ENCODE measurements around the gene FRMD6.

Gene FRMD6

GRCh38 chr14:51651388-51652167, at the start of gene FRMD6:
FRMD6 (plus strand) TSS chr14:51651910; CDS start chr14:51689837, 37,927 bp downstream.
- H3K4me3 ChIP-seq (ENCODE audit: low read length): peak within 1 kb of the TSS; percentile 68
- DNase-seq (ENCODE audit: low read depth): peak; percentile 90
- peak; percentile 36 for TF ChIP-seq CTCF (IDR thresholded peaks at IDR 0.05; ENCODE audit: insufficient read depth, low read depth, low read length, missing control alignments)

- no peak for DNase-seq (ENCODE audit: low read depth)
- H3K4me3 ChIP-seq (ENCODE audit: low read length): no peak overlapping the region
- no peak for TF ChIP-seq CTCF (IDR thresholded peaks at IDR 0.05; ENCODE audit: insufficient read depth, low read depth, low read length, missing control alignments)
These were observed 49.4 kb upstream of the FRMD6 start for GRCh38 chr14:51602310-51602709.

- peak; percentile 38 for DNase-seq (ENCODE audit: low read depth)
- no peak overlapping the region for H3K4me3 ChIP-seq (ENCODE audit: low read length)
- no peak for TF ChIP-seq CTCF (IDR thresholded peaks at IDR 0.05; ENCODE audit: insufficient read depth, low read depth, low read length, missing control alignments)
These were observed 48.2 kb upstream of the FRMD6 start for GRCh38 chr14:51603495-51603894.

GRCh38 chr14:51604073-51604472, 47.6 kb upstream of the FRMD6 start:
- H3K4me3 ChIP-seq (ENCODE audit: low read length): no peak overlapping the region
- no peak for TF ChIP-seq CTCF (IDR thresholded peaks at IDR 0.05; ENCODE audit: insufficient read depth, low read depth, low read length, missing control alignments)
- no peak for DNase-seq (ENCODE audit: low read depth)

- TF ChIP-seq CTCF (IDR thresholded peaks at IDR 0.05; ENCODE audit: insufficient read depth, low read depth, low read length, missing control alignments): no peak
- DNase-seq (ENCODE audit: low read depth): no peak
These were observed 46.1 kb upstream of the FRMD6 start for GRCh38 chr14:51605575-51605974.

GRCh38 chr14:51607711-51608110, 44.0 kb upstream of the FRMD6 start:
- DNase-seq (ENCODE audit: low read depth): no peak
- no peak for TF ChIP-seq CTCF (IDR thresholded peaks at IDR 0.05; ENCODE audit: insufficient read depth, low read depth, low read length, missing control alignments)
- no peak overlapping the region for H3K4me3 ChIP-seq (ENCODE audit: low read length)

More at GRCh38 chr14:51605575-51605974, 46.1 kb upstream of the FRMD6 start:
- H3K4me3 ChIP-seq (ENCODE audit: low read length): no peak overlapping the region

All from epithelial cell of esophagus (primary cell).